Measurements from ENCODE around the gene TCF4.
A peak's percentile ranks its signal among the peaks of the same experiment; 100 is the strongest.

Gene TCF4

GRCh38 chr18:55317864-55318263 is 270.1 kb downstream of the TCF4 start:
- no peak overlapping the region for H3K27ac ChIP-seq (ENCODE audit: low read depth, low read length)
- no peak overlapping the region for H3K9ac ChIP-seq (ENCODE audit: low read depth, low read length)
- whole genome bisulfite sequencing, result 96% methylated on average over 5 of the region's 6 CpGs
- H3K36me3 ChIP-seq (ENCODE audit: insufficient read depth, low read length), result no peaks in the 10 kb centered on the region
- H3K4me1 ChIP-seq (ENCODE audit: insufficient read depth, low read length), result peaks cover 63% of the 10 kb centered on the region
- H3K27me3 ChIP-seq (ENCODE audit: insufficient read depth, low read length), result no peaks in the 10 kb centered on the region
- no peak overlapping the region for H3K4me3 ChIP-seq (ENCODE audit: low read length)
- H3K9me3 ChIP-seq (ENCODE audit: insufficient read depth, low read depth, low read length), result no peaks in the 10 kb centered on the region

GRCh38 chr18:55317324-55317723 is 270.7 kb downstream of the TCF4 start:
- Histone ChIP-seq H3K9ac (ENCODE audit: low read depth, low read length) (no peak overlapping the region), H3K4me3 (ENCODE audit: low read length) (no peak overlapping the region), H3K27ac (ENCODE audit: low read depth, low read length) (no peak overlapping the region), H3K4me1 (ENCODE audit: insufficient read depth, low read length) (peaks cover 65% of the 10 kb centered on the region), H3K36me3 (ENCODE audit: insufficient read depth, low read length) (no peaks in the 10 kb centered on the region), H3K9me3 (ENCODE audit: insufficient read depth, low read depth, low read length) (no peaks in the 10 kb centered on the region), H3K27me3 (ENCODE audit: insufficient read depth, low read length) (no peaks in the 10 kb centered on the region)
- WGBS, result no CpG with 5 or more reads among the region's 1 CpG

GRCh38 chr18:55316486-55317184 is 271.4 kb downstream of the TCF4 start:
- 96% methylated on average over 4 of the region's 4 CpGs for WGBS
- Histone ChIP-seq H3K4me1 (ENCODE audit: insufficient read depth, low read length) (peaks cover 66% of the 10 kb centered on the region), H3K9me3 (ENCODE audit: insufficient read depth, low read depth, low read length) (no peaks in the 10 kb centered on the region), H3K4me3 (ENCODE audit: low read length) (no peak overlapping the region), H3K27me3 (ENCODE audit: insufficient read depth, low read length) (no peaks in the 10 kb centered on the region), H3K27ac (ENCODE audit: low read depth, low read length) (no peak overlapping the region), H3K9ac (ENCODE audit: low read depth, low read length) (no peak overlapping the region), H3K36me3 (ENCODE audit: insufficient read depth, low read length) (no peaks in the 10 kb centered on the region)

GRCh38 chr18:55314615-55315237 is 273.3 kb downstream of the TCF4 start:
- H3K27ac ChIP-seq (ENCODE audit: low read depth, low read length), result peak overlapping the region; percentile 39; the same call in 1 of the 2 replicates
- no peaks in the 10 kb centered on the region for H3K36me3 ChIP-seq (ENCODE audit: insufficient read depth, low read length)
- H3K27me3 ChIP-seq (ENCODE audit: insufficient read depth, low read length), result no peaks in the 10 kb centered on the region
- no peaks in the 10 kb centered on the region for H3K9me3 ChIP-seq (ENCODE audit: insufficient read depth, low read depth, low read length)
- H3K4me3 ChIP-seq (ENCODE audit: low read length), result no peak overlapping the region
- no peak overlapping the region for H3K9ac ChIP-seq (ENCODE audit: low read depth, low read length)
- H3K4me1 ChIP-seq (ENCODE audit: insufficient read depth, low read length), result peaks cover 58% of the 10 kb centered on the region

GRCh38 chr18:55314031-55314430 is 274.0 kb downstream of the TCF4 start:
- Histone ChIP-seq H3K27me3 (ENCODE audit: insufficient read depth, low read length) (no peaks in the 10 kb centered on the region), H3K9ac (ENCODE audit: low read depth, low read length) (no peak overlapping the region), H3K36me3 (ENCODE audit: insufficient read depth, low read length) (no peaks in the 10 kb centered on the region), H3K27ac (ENCODE audit: low read depth, low read length) (no peak overlapping the region), H3K4me1 (ENCODE audit: insufficient read depth, low read length) (peaks cover 52% of the 10 kb centered on the region), H3K9me3 (ENCODE audit: insufficient read depth, low read depth, low read length) (no peaks in the 10 kb centered on the region), H3K4me3 (ENCODE audit: low read length) (no peak overlapping the region)
- 78% methylated on average over 1 of the region's 1 CpG for WGBS

- 100% methylated on average over 1 of the region's 2 CpGs for WGBS
Observed at GRCh38 chr18:55310863-55311262, 277.1 kb downstream of the TCF4 start.

GRCh38 chr18:55310044-55310676 is 277.8 kb downstream of the TCF4 start:
- Histone ChIP-seq H3K27ac (ENCODE audit: low read depth, low read length) (no peak overlapping the region), H3K36me3 (ENCODE audit: insufficient read depth, low read length) (no peaks in the 10 kb centered on the region), H3K4me1 (ENCODE audit: insufficient read depth, low read length) (peaks cover 38% of the 10 kb centered on the region), H3K9me3 (ENCODE audit: insufficient read depth, low read depth, low read length) (no peaks in the 10 kb centered on the region), H3K27me3 (ENCODE audit: insufficient read depth, low read length) (no peaks in the 10 kb centered on the region), H3K9ac (ENCODE audit: low read depth, low read length) (no peak overlapping the region), H3K4me3 (ENCODE audit: low read length) (no peak overlapping the region)
- WGBS, result 99% methylated on average over 3 of the region's 4 CpGs

More at GRCh38 chr18:55310863-55311262, 277.1 kb downstream of the TCF4 start:
- Histone ChIP-seq H3K36me3 (ENCODE audit: insufficient read depth, low read length) (no peaks in the 10 kb centered on the region), H3K4me1 (ENCODE audit: insufficient read depth, low read length) (peaks cover 45% of the 10 kb centered on the region), H3K27ac (ENCODE audit: low read depth, low read length) (no peak overlapping the region), H3K27me3 (ENCODE audit: insufficient read depth, low read length) (no peaks in the 10 kb centered on the region), H3K9ac (ENCODE audit: low read depth, low read length) (no peak overlapping the region), H3K4me3 (ENCODE audit: low read length) (no peak overlapping the region), H3K9me3 (ENCODE audit: insufficient read depth, low read depth, low read length) (no peaks in the 10 kb centered on the region)

GRCh38 chr18:55309249-55309648 is 278.7 kb downstream of the TCF4 start:
- H3K4me3 ChIP-seq (ENCODE audit: low read length), result no peak overlapping the region
- H3K9ac ChIP-seq (ENCODE audit: low read depth, low read length), result no peak overlapping the region
- WGBS, result 86% methylated on average over 3 of the region's 4 CpGs
- H3K36me3 ChIP-seq (ENCODE audit: insufficient read depth, low read length), result no peaks in the 10 kb centered on the region
- H3K27me3 ChIP-seq (ENCODE audit: insufficient read depth, low read length), result no peaks in the 10 kb centered on the region
- H3K4me1 ChIP-seq (ENCODE audit: insufficient read depth, low read length), result peaks cover 37% of the 10 kb centered on the region
- H3K27ac ChIP-seq (ENCODE audit: low read depth, low read length), result no peak overlapping the region
- no peaks in the 10 kb centered on the region for H3K9me3 ChIP-seq (ENCODE audit: insufficient read depth, low read depth, low read length)

GRCh38 chr18:55307505-55307904 is 280.5 kb downstream of the TCF4 start:
- H3K27me3 ChIP-seq (ENCODE audit: insufficient read depth, low read length), result no peaks in the 10 kb centered on the region
- H3K4me3 ChIP-seq (ENCODE audit: low read length), result no peak overlapping the region
- H3K9me3 ChIP-seq (ENCODE audit: insufficient read depth, low read depth, low read length), result no peaks in the 10 kb centered on the region
- peaks cover 33% of the 10 kb centered on the region for H3K4me1 ChIP-seq (ENCODE audit: insufficient read depth, low read length)
- WGBS, result 87% methylated on average over 2 of the region's 3 CpGs
- H3K36me3 ChIP-seq (ENCODE audit: insufficient read depth, low read length), result no peaks in the 10 kb centered on the region
- H3K27ac ChIP-seq (ENCODE audit: low read depth, low read length), result no peak overlapping the region
- H3K9ac ChIP-seq (ENCODE audit: low read depth, low read length), result no peak overlapping the region

GRCh38 chr18:55306359-55307024 is 281.5 kb downstream of the TCF4 start:
- 92% methylated on average over 2 of the region's 2 CpGs for WGBS
- Histone ChIP-seq H3K4me3 (ENCODE audit: low read length) (no peak overlapping the region), H3K27ac (ENCODE audit: low read depth, low read length) (no peak overlapping the region)

More at GRCh38 chr18:55306359-55307024, 281.5 kb downstream of the TCF4 start:
- H3K4me1 ChIP-seq (ENCODE audit: insufficient read depth, low read length), result peaks cover 40% of the 10 kb centered on the region
- no peaks in the 10 kb centered on the region for H3K36me3 ChIP-seq (ENCODE audit: insufficient read depth, low read length)
- H3K9me3 ChIP-seq (ENCODE audit: insufficient read depth, low read depth, low read length), result no peaks in the 10 kb centered on the region
- H3K27me3 ChIP-seq (ENCODE audit: insufficient read depth, low read length), result no peaks in the 10 kb centered on the region
- no peak overlapping the region for H3K9ac ChIP-seq (ENCODE audit: low read depth, low read length)

Measured in HUES64 (cell line).